Astrocyte of the cerebellum (primary cell): ENCODE results near the gene OR6J1.
A peak's percentile ranks its signal among the peaks of the same experiment; 100 is the strongest.

Source experiments
- DNase-seq: peaks from one replicate; pipeline ENCODE4 v3.0.0-alpha.2; 2011; ENCODE audit warnings: low read depth
- H3K4me3 ChIP-seq: 2 replicates; pipeline ENCODE4 v1.5.1; 2011; ENCODE audit warnings: mild to moderate bottlenecking, low read depth, low read length, moderate library complexity
- in situ Hi-C: cut with HindIII; loops from 2 replicates; pipeline ENCODE4 v1.10.0; 2017; ENCODE audit warnings: low sequenced_read_pairs
- TF ChIP-seq, protein P1 (sequence below): IDR thresholded peaks from 2 replicates; pipeline ENCODE4 v1.5.1; 2012; ENCODE audit warnings: low read length, low read depth, moderate library complexity, mild to moderate bottlenecking; ENCODE audit errors: missing control alignments

Gene OR6J1

DNA sequence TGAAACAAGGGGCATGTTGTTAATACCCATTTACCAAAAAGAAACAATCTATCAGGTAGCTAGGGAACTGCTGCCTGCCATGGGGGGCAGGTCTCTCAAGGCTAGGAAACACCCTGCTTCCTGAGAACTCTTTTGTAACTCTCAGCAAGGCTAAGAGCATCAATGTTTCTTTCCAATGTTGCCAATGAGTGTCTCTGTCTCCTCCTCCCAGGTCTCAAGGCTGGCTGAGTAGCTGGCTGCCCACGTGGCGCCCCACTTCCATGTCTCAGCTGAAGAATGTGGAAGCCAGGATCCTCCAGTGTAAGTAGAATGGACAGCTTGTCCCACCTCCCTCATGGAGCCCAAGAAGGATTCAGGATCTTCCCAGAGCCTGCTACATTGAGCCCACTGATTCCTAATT, 42.7 kb downstream of the OR6J1 start:
- DNase-seq: no peak
- H3K4me3 ChIP-seq: no peak overlapping the region
- in situ Hi-C loops: no loop called here
- TF ChIP-seq, protein P1, sequence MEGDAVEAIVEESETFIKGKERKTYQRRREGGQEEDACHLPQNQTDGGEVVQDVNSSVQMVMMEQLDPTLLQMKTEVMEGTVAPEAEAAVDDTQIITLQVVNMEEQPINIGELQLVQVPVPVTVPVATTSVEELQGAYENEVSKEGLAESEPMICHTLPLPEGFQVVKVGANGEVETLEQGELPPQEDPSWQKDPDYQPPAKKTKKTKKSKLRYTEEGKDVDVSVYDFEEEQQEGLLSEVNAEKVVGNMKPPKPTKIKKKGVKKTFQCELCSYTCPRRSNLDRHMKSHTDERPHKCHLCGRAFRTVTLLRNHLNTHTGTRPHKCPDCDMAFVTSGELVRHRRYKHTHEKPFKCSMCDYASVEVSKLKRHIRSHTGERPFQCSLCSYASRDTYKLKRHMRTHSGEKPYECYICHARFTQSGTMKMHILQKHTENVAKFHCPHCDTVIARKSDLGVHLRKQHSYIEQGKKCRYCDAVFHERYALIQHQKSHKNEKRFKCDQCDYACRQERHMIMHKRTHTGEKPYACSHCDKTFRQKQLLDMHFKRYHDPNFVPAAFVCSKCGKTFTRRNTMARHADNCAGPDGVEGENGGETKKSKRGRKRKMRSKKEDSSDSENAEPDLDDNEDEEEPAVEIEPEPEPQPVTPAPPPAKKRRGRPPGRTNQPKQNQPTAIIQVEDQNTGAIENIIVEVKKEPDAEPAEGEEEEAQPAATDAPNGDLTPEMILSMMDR: no peak

DNA sequence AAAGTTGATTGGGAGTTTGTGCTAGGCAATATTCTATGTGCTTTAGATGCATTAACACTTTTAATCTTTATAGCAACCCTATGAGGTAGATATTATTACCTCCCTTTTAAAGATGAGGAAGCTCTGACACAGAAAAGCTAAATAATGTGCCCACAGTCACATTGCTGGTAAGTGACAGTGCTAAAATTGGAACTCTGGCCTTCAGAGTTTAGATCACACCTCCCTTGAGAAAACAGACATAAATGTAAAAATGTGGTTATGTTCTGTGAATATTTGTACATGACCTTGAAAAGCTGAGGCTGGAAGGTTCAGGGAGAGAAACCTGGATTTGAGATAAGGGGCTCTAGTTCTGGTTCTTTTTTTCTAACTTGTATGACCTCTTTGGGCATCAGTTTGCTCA, 44.1 kb downstream of the OR6J1 start:
- TF ChIP-seq, protein P1: no peak
- in situ Hi-C loops: no loop called here
- no peak overlapping the region for H3K4me3 ChIP-seq
- no peak for DNase-seq

DNA sequence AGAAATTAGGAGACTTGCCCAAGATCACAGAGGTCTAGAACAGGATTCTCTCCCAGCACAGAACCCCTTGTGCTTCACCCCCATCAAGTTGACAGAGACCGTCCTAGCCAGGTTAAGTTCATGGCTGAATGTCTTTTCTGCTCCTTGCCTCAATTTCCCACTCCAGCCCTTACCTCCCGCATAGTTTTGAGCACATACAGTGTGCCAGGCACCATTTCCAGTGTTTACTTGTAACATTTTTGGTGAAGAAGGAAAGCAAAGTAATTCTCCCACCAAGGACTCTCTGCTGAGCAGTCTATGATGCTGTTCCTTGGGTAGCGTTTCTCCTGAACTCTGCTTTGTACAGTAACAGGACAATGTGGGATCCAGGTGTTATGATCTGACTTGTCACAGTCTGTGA, 44.8 kb downstream of the OR6J1 start:
- in situ Hi-C loops: no loop called here
- TF ChIP-seq, protein P1: no peak
- peak overlapping the region; percentile 74 for H3K4me3 ChIP-seq

DNA sequence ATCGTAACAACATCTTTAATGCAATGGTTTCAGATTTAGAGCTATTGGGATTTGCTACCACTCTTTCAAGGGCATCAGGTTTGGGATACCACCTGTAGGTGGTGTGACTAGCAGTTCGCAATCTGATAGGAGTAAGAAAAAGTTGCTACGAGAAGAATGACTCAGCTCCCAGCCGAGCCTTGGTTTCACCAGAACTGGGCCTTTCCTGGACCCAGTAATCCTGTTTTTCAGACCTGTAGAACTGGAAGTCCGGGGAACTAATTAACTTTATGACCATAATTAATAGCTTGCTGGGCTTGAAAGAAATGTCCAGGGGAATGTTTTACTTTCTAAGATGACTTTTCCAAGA, 45.3 kb downstream of the OR6J1 start:
- TF ChIP-seq, protein P1: peak; percentile 45
- peak; percentile 28 for DNase-seq
- peak overlapping the region; percentile 74 for H3K4me3 ChIP-seq
- in situ Hi-C loops: no loop called here

More for the DNA sequence above, 44.8 kb downstream of the OR6J1 start:
- no peak for DNase-seq

DNA sequence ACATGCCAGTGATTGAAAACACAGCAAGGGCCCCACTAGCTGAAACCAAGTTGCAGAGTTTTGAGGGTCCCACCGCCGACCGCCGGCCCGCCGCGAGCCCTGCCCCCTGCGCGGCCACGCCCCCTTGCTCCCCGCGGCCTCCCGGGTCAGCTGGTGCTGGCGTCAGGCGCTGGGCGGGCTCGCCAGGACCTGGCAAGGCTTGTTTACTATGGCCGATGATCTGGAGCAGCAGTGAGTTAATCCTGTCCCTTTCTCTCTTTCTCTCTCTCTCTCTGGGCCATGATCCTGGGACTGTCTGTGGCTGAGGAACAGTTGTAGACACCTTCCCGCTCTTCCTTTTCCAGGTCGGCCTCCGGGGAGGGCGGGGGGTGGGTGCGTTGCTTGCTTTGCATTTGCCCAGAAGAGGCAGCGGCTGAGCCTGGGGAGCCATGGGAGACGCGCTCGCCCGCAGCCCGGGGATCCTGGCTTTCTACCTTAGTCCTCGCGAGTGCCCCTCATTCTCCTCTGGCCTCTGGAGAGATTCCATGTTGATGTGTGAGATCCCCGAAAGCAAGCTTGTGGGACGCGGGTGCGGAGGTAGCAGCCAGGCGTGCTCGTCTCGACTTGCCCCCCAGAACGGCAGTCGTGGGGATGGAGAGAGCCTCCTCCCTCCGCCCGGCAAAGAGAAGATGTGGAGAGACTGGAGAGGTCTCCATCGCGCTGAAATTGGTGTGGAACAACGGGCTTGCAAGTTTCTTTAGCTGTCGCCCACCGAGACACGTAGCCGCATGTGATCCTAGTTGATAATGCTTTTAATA, 45.9 kb downstream of the OR6J1 start, which contains the start of gene ABHD4:
TSS of gene ABHD4 (plus strand) at position 202 of the 797 bp plus-strand sequence. CDS start at position 209, 7 bp downstream.
- no peak for DNase-seq
- TF ChIP-seq, protein P1: no peak
- in situ Hi-C loops: no loop called here
- H3K4me3 ChIP-seq: peak within 1 kb of the TSS; percentile 74

DNA sequence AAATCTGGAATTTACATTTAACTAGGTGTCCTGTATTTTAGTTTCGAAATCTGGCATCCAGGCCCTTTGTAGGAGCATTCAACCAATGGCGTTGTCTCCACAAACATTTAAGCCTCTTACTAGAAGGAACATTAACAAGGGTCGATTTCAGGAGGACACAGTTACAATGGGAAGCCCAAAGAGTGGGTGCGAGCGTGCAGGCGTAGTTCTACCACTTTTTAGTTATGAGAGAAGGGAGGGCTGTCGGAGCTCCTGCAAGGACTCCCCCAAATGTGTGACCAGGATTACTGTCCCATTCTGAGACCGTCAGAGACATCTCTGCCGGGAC, 46.4 kb downstream of the OR6J1 start:
- in situ Hi-C loops: no loop called here
- peak overlapping the region; percentile 74 for H3K4me3 ChIP-seq
- DNase-seq: no peak
- TF ChIP-seq, protein P1: no peak
